ENCODE measurements around the gene CREG1.
"Not testable (repeated sequence)": the region's sequence is repeated elsewhere in the genome, so short reads cannot be mapped to it uniquely, and the experiment has no call there.

CREG1 gene

GRCh38 chr1:167575649-167576048 is 22.1 kb upstream of the CREG1 start:
- Histone ChIP-seq H2BK12ac (ENCODE audit: low read length in 2 of 2) (no peak overlapping the region), H2AFZ (ENCODE audit: low read depth, low read length) (no peak overlapping the region), H3K23ac (ENCODE audit: low read length in 2 of 2) (no peak overlapping the region), H3K9me3 (ENCODE audit: control insufficient read depth, low read length) (no peaks in the 10 kb centered on the region), H3K79me1 (replicated peaks; ENCODE audit: low read length, poor library complexity, severe bottlenecking) (no peaks in the 10 kb centered on the region), H3K36me3 (ENCODE audit: control insufficient read depth in 1 of 2, insufficient read depth in 2 of 2, low read depth in 1 of 2, low read length in 2 of 2) (no peaks in the 10 kb centered on the region), H3K27ac (ENCODE audit: low read length, poor library complexity, severe bottlenecking) (no peak overlapping the region), H2BK15ac (ENCODE audit: low read depth, poor library complexity, severe bottlenecking) (no peak overlapping the region), H3K9ac (ENCODE audit: low read length) (no peak overlapping the region), H4K8ac (ENCODE audit: low read length) (no peak overlapping the region), H2BK5ac (ENCODE audit: low read depth, low read length, poor library complexity, severe bottlenecking) (no peak overlapping the region), H2AK5ac (ENCODE audit: low read length, severe bottlenecking) (no peak overlapping the region), H3K18ac (ENCODE audit: low read depth in 1 of 2, low read length in 2 of 2) (no peak overlapping the region), H3K4me1 (ENCODE audit: control insufficient read depth, insufficient read depth, low read depth, low read length) (no peaks in the 10 kb centered on the region), H2BK120ac (ENCODE audit: low read depth, low read length) (no peak overlapping the region), H3K4me3 (ENCODE audit: insufficient read depth in 1 of 2, low read depth in 1 of 2, low read length in 2 of 2) (no peak overlapping the region), H3K27me3 (ENCODE audit: control insufficient read depth in 1 of 2, insufficient read depth in 1 of 2, low read length in 2 of 2) (peaks cover 22 to 39% of the 10 kb centered on the region in 2 experiments), H3K4ac (ENCODE audit: low read depth in 1 of 2, low read length in 2 of 2) (no peak overlapping the region), H4K91ac (ENCODE audit: low read length) (no peak overlapping the region), H3K14ac (ENCODE audit: low read length in 2 of 2) (no peak overlapping the region), H3K4me2 (ENCODE audit: low read length, poor library complexity, severe bottlenecking) (no peak overlapping the region)
- WGBS, result 87% methylated on average over 10 of the region's 13 CpGs
- no peak for DNase-seq

GRCh38 chr1:167573035-167573434 is 19.5 kb upstream of the CREG1 start:
- peaks cover 4 to 25% of the 10 kb centered on the region in 2 experiments for H3K27me3 ChIP-seq (ENCODE audit: control insufficient read depth in 1 of 2, insufficient read depth in 1 of 2, low read length in 2 of 2)
- no peak overlapping the region for H2AK5ac ChIP-seq (ENCODE audit: low read length, severe bottlenecking)
- no peak overlapping the region for H3K4ac ChIP-seq (ENCODE audit: low read depth in 1 of 2, low read length in 2 of 2)
- WGBS, result 87% methylated on average over 1 of the region's 2 CpGs
- no peak overlapping the region for H2BK120ac ChIP-seq (ENCODE audit: low read depth, low read length)
- H3K4me2 ChIP-seq (ENCODE audit: low read length, poor library complexity, severe bottlenecking), result no peak overlapping the region
- H3K9ac ChIP-seq (ENCODE audit: low read length), result no peak overlapping the region
- no peaks in the 10 kb centered on the region for H3K79me1 ChIP-seq (replicated peaks; ENCODE audit: low read length, poor library complexity, severe bottlenecking)
- H3K14ac ChIP-seq (ENCODE audit: low read length in 2 of 2), result no peak overlapping the region
- no peaks in the 10 kb centered on the region for H3K4me1 ChIP-seq (ENCODE audit: control insufficient read depth, insufficient read depth, low read depth, low read length)
- H3K4me3 ChIP-seq (ENCODE audit: insufficient read depth in 1 of 2, low read depth in 1 of 2, low read length in 2 of 2), result no peak overlapping the region
- no peak overlapping the region for H2BK12ac ChIP-seq (ENCODE audit: low read length in 2 of 2)
- no peaks in the 10 kb centered on the region for H3K36me3 ChIP-seq (ENCODE audit: control insufficient read depth in 1 of 2, insufficient read depth in 2 of 2, low read depth in 1 of 2, low read length in 2 of 2)
- no peaks in the 10 kb centered on the region for H3K9me3 ChIP-seq (ENCODE audit: control insufficient read depth, low read length)
- H3K18ac ChIP-seq (ENCODE audit: low read depth in 1 of 2, low read length in 2 of 2), result peak overlapping the region in 1 of 2 experiments; percentile 40
- H2BK5ac ChIP-seq (ENCODE audit: low read depth, low read length, poor library complexity, severe bottlenecking), result no peak overlapping the region
- H4K8ac ChIP-seq (ENCODE audit: low read length), result peak overlapping the region; percentile 30
- no peak overlapping the region for H3K27ac ChIP-seq (ENCODE audit: low read length, poor library complexity, severe bottlenecking)
- H4K91ac ChIP-seq (ENCODE audit: low read length), result no peak overlapping the region
- no peak for DNase-seq
- no peak overlapping the region for H3K23ac ChIP-seq (ENCODE audit: low read length in 2 of 2)
- no peak overlapping the region for H2AFZ ChIP-seq (ENCODE audit: low read depth, low read length)
- no peak overlapping the region for H2BK15ac ChIP-seq (ENCODE audit: low read depth, poor library complexity, severe bottlenecking)

GRCh38 chr1:167570712-167571111 is 17.1 kb upstream of the CREG1 start:
- not testable (repeated sequence) for H3K14ac ChIP-seq (ENCODE audit: low read length in 2 of 2); H4K91ac ChIP-seq (ENCODE audit: low read length); H3K27ac ChIP-seq (ENCODE audit: low read length, poor library complexity, severe bottlenecking); H3K23ac ChIP-seq (ENCODE audit: low read length in 2 of 2); H3K18ac ChIP-seq (ENCODE audit: low read depth in 1 of 2, low read length in 2 of 2); H2BK5ac ChIP-seq (ENCODE audit: low read depth, low read length, poor library complexity, severe bottlenecking); H4K8ac ChIP-seq (ENCODE audit: low read length); H3K36me3 ChIP-seq (ENCODE audit: control insufficient read depth in 1 of 2, insufficient read depth in 2 of 2, low read depth in 1 of 2, low read length in 2 of 2); H3K4me2 ChIP-seq (ENCODE audit: low read length, poor library complexity, severe bottlenecking); H3K4ac ChIP-seq (ENCODE audit: low read depth in 1 of 2, low read length in 2 of 2); H3K9ac ChIP-seq (ENCODE audit: low read length); H3K79me1 ChIP-seq (replicated peaks; ENCODE audit: low read length, poor library complexity, severe bottlenecking); H3K4me3 ChIP-seq (ENCODE audit: insufficient read depth in 1 of 2, low read depth in 1 of 2, low read length in 2 of 2); DNase-seq; H2BK120ac ChIP-seq (ENCODE audit: low read depth, low read length); H3K9me3 ChIP-seq (ENCODE audit: control insufficient read depth, low read length); H3K4me1 ChIP-seq (ENCODE audit: control insufficient read depth, insufficient read depth, low read depth, low read length); H2AFZ ChIP-seq (ENCODE audit: low read depth, low read length); H2BK15ac ChIP-seq (ENCODE audit: low read depth, poor library complexity, severe bottlenecking); H2BK12ac ChIP-seq (ENCODE audit: low read length in 2 of 2); H2AK5ac ChIP-seq (ENCODE audit: low read length, severe bottlenecking)
- 91% methylated on average over 6 of the region's 6 CpGs for WGBS
- H3K27me3 ChIP-seq (ENCODE audit: control insufficient read depth in 1 of 2, insufficient read depth in 1 of 2, low read length in 2 of 2), result peaks cover 8 to 14% of the 10 kb centered on the region in 2 experiments

- no peak overlapping the region for H4K8ac ChIP-seq (ENCODE audit: low read length)
- WGBS, result 67% methylated on average over 3 of the region's 5 CpGs
- H3K14ac ChIP-seq (ENCODE audit: low read length in 2 of 2), result no peak overlapping the region
- no peak for DNase-seq
- H3K18ac ChIP-seq (ENCODE audit: low read depth in 1 of 2, low read length in 2 of 2), result no peak overlapping the region
- no peaks in the 10 kb centered on the region for H3K36me3 ChIP-seq (ENCODE audit: control insufficient read depth in 1 of 2, insufficient read depth in 2 of 2, low read depth in 1 of 2, low read length in 2 of 2)
- H3K27ac ChIP-seq (ENCODE audit: low read length, poor library complexity, severe bottlenecking), result no peak overlapping the region
- no peak overlapping the region for H2BK15ac ChIP-seq (ENCODE audit: low read depth, poor library complexity, severe bottlenecking)
- H3K4ac ChIP-seq (ENCODE audit: low read depth in 1 of 2, low read length in 2 of 2), result no peak overlapping the region
- no peak overlapping the region for H3K4me2 ChIP-seq (ENCODE audit: low read length, poor library complexity, severe bottlenecking)
- no peak overlapping the region for H2BK12ac ChIP-seq (ENCODE audit: low read length in 2 of 2)
- H3K23ac ChIP-seq (ENCODE audit: low read length in 2 of 2), result no peak overlapping the region
- H3K79me1 ChIP-seq (replicated peaks; ENCODE audit: low read length, poor library complexity, severe bottlenecking), result no peaks in the 10 kb centered on the region
- H3K4me1 ChIP-seq (ENCODE audit: control insufficient read depth, insufficient read depth, low read depth, low read length), result no peaks in the 10 kb centered on the region
- H2AK5ac ChIP-seq (ENCODE audit: low read length, severe bottlenecking), result no peak overlapping the region
- H3K4me3 ChIP-seq (ENCODE audit: insufficient read depth in 1 of 2, low read depth in 1 of 2, low read length in 2 of 2), result no peak overlapping the region
- no peak overlapping the region for H3K9ac ChIP-seq (ENCODE audit: low read length)
- no peaks in the 10 kb centered on the region for H3K9me3 ChIP-seq (ENCODE audit: control insufficient read depth, low read length)
- H2BK120ac ChIP-seq (ENCODE audit: low read depth, low read length), result no peak overlapping the region
- H4K91ac ChIP-seq (ENCODE audit: low read length), result no peak overlapping the region
- H2AFZ ChIP-seq (ENCODE audit: low read depth, low read length), result no peak overlapping the region
- H2BK5ac ChIP-seq (ENCODE audit: low read depth, low read length, poor library complexity, severe bottlenecking), result no peak overlapping the region
- peaks cover 2 to 16% of the 10 kb centered on the region in 2 experiments for H3K27me3 ChIP-seq (ENCODE audit: control insufficient read depth in 1 of 2, insufficient read depth in 1 of 2, low read length in 2 of 2)
Measured at GRCh38 chr1:167567663-167568062, 14.1 kb upstream of the CREG1 start.

All from mesenchymal stem cell (in vitro differentiated cells and primary cell).